HepG2 (cell line): ENCODE data around the gene DSCAML1. TPM values are rescaled to one million over a fixed set of nuclear protein-coding genes. Genes with fewer than 3 reads are reported as not detected.

Experiments used
- ATF2 ChIP-seq: sonication (generic); formaldehyde crosslinking; IDR thresholded peaks from 2 replicates; pipeline ENCODE4 v1.4.0; 2020; ENCODE audit warnings: missing genetic modification reagents
- CBFB ChIP-seq: sonication (generic); formaldehyde crosslinking; IDR thresholded peaks from 2 replicates; pipeline ENCODE4 v1.4.0; 2020; ENCODE audit warnings: missing genetic modification reagents
- E2F2 ChIP-seq: sonication (generic); formaldehyde crosslinking; IDR thresholded peaks from 2 replicates; pipeline ENCODE4 v1.4.0; 2020; ENCODE audit warnings: missing genetic modification reagents, borderline replicate concordance
- GRHL1 ChIP-seq: sonication (generic); formaldehyde crosslinking; conservative IDR thresholded peaks from 2 replicates; pipeline ENCODE4 v1.8.0; 2022; ENCODE audit warnings: missing genetic modification reagents
- HNF1A ChIP-seq, 2 experiments: sonication (generic) in 1 of 2; formaldehyde crosslinking in 1 of 2; IDR thresholded peaks; 2 replicates each; pipeline versions ENCODE4 v1.4.0 to v1.6.1; 2016 to 2020; ENCODE audit warnings: borderline replicate concordance in 1 of 2, low read depth in 1 of 2, mild to moderate bottlenecking in 1 of 2, missing genetic modification reagents in 1 of 2
- KAT2B ChIP-seq: fragments of 150-350 bp; IDR thresholded peaks from 2 replicates; pipeline ENCODE4 v1.6.1; 2014; ENCODE audit warnings: low read depth, low read length, borderline replicate concordance
- KAT7 ChIP-seq: IDR thresholded peaks from 2 replicates; pipeline ENCODE4 v1.6.1; 2018; ENCODE audit warnings: borderline replicate concordance, missing compliant biosample characterization
- POLR2G ChIP-seq: fragments of 200-400 bp; formaldehyde crosslinking; IDR thresholded peaks from 2 replicates; pipeline ENCODE4 v1.6.1; 2018; ENCODE audit warnings: mild to moderate bottlenecking, low read depth, low read length, moderate library complexity
- SIN3B ChIP-seq: fragments of 150-350 bp; IDR thresholded peaks from 2 replicates; pipeline ENCODE4 v1.6.1; 2014; ENCODE audit warnings: low read length
- U2AF1 ChIP-seq: fragments of 200-400 bp; formaldehyde crosslinking; optimal IDR thresholded peaks from 2 replicates; pipeline ENCODE3; 2017; ENCODE audit warnings: mild to moderate bottlenecking, low read depth, low read length
- WIZ ChIP-seq: sonication (generic); formaldehyde crosslinking; IDR thresholded peaks from 2 replicates; pipeline ENCODE4 v1.5.1; 2020; ENCODE audit warnings: mild to moderate bottlenecking, missing genetic modification reagents
- ZFP91 ChIP-seq: sonication (generic); formaldehyde crosslinking; IDR thresholded peaks from 2 replicates; pipeline ENCODE4 v1.9.0; 2022; ENCODE audit warnings: missing genetic modification reagents, mild to moderate bottlenecking, borderline replicate concordance
- ZKSCAN5 ChIP-seq: sonication (generic); formaldehyde crosslinking; IDR thresholded peaks from 2 replicates; pipeline ENCODE4 v1.5.1; 2020; ENCODE audit warnings: mild to moderate bottlenecking, missing genetic modification reagents
- ZNF788 ChIP-seq: sonication (generic); formaldehyde crosslinking; IDR thresholded peaks from 2 replicates; pipeline ENCODE4 v1.5.0; 2020; ENCODE audit warnings: mild to moderate bottlenecking, missing genetic modification reagents, borderline replicate concordance
- polyA plus RNA-seq, 8 experiments: library from polyadenylated mRNA; depleted of rRNA in 3 of 8; stranded (reverse) in 7 of 8; unstranded in 1 of 8; fragments of >200 nt; fragmentation: Illumina TruSeq in 4 of 8; extraction: Trizol in 4 of 8; gene quantifications; 2 replicates each; pipeline versions ENCODE4 v1.2.1 to v1.2.3, GENCODE V29; 2011 to 2016; ENCODE audit warnings: low read depth in 4 of 8, missing spikeins in 1 of 8, mixed read lengths in 1 of 8; ENCODE audit not compliant: insufficient read depth in 1 of 8
- total RNA-seq, 5 experiments: library from RNA; depleted of rRNA; stranded (reverse); fragments of >200 nt; fragmentation: Illumina TruSeq; extraction: Trizol; gene quantifications; 2 replicates each; pipeline ENCODE4 v1.2.3, GENCODE V29; 2016; ENCODE audit warnings: low read depth in 1 of 5

DSCAML1 gene
- total and polyA plus RNA-seq, 2 of the 13 experiments (the other 11 are each of a cell fraction or from before 2014, with no cell fraction given): 0.29 to 0.40 TPM

GRCh38 chr11:117748771-117749540 is 48.1 kb downstream of the DSCAML1 start (continued):
- TF ChIP-seq ZFP91 (CRISPR knock-in tag) (peak; percentile 66; the same call in 1 of the 2 replicates), U2AF1 (no peak), KAT7 (CRISPR knock-in tag) (no peak), POLR2G (no peak), SIN3B (no peak), ZKSCAN5 (no peak), E2F2 (CRISPR knock-in tag) (no peak), HNF1A (IDR thresholded peaks at IDR 0.05; ENCODE audit: low read depth) (peak; percentile 50; the same call in 1 of the 2 replicates), HNF1A (CRISPR knock-in tag; IDR thresholded peaks at IDR 0.05; ENCODE audit: borderline replicate concordance) (peak; percentile 90), ATF2 (peak; percentile 38; the same call in 1 of the 2 replicates), WIZ (CRISPR knock-in tag) (peak; percentile 31; the same call in 1 of the 2 replicates), KAT2B (no peak), ZNF788 (CRISPR knock-in tag) (peak; percentile 85; the same call in 1 of the 2 replicates), CBFB (CRISPR knock-in tag) (peak; percentile 43; the same call in 1 of the 2 replicates), GRHL1 (CRISPR knock-in tag) (no peak)
